Heart left ventricle (tissue), 16 donors: ENCODE measurements around the gene DNAJC17. TPM values are rescaled to one million over a fixed set of nuclear protein-coding genes. Genes with fewer than 3 reads are reported as not detected.

Experiments
- ATAC-seq, 4 donors: fragments of 200-7000 bp; cut with Tn5 transposase; one replicate each; pipeline ENCODE4 v1.9.1; 2020 to 2022; ENCODE audit warnings: moderate library complexity in 4 of 4, mild to moderate bottlenecking in 3 of 4, moderate number of reproducible peaks in 1 of 4
- DNase-seq, 5 donors: peaks; one replicate each; pipeline ENCODE4 v3.0.0-alpha.2; 2020
- H3K27ac ChIP-seq, 12 donors: fragments of 200-600 bp; sonication (generic) in 4 of 12; one replicate each; pipeline versions ENCODE4 v1.5.0 to v1.8.0; 2016 to 2022; ENCODE audit warnings: mild to moderate bottlenecking in 2 of 12
- H3K27me3 ChIP-seq, 9 donors: fragments of 200-600 bp; sonication (generic) in 2 of 9; one replicate each; pipeline versions ENCODE4 v1.5.1 to v1.8.0; 2016 to 2022; ENCODE audit warnings: mild to moderate bottlenecking in 3 of 9
- H3K36me3 ChIP-seq, 9 donors: fragments of 200-600 bp; sonication (generic) in 2 of 9; one replicate each; pipeline versions ENCODE4 v1.5.0 to v1.8.0; 2018 to 2022; ENCODE audit warnings: mild to moderate bottlenecking in 2 of 9
- H3K4me1 ChIP-seq, 12 donors: fragments of 200-600 bp; sonication (generic) in 4 of 12; one replicate each; pipeline versions ENCODE4 v1.5.0 to v1.8.0; 2016 to 2022; ENCODE audit warnings: mild to moderate bottlenecking in 3 of 12
- H3K4me3 ChIP-seq, 12 donors: fragments of 200-600 bp; sonication (generic) in 4 of 12; one replicate each; pipeline versions ENCODE4 v1.5.0 to v1.8.0; 2017 to 2022; ENCODE audit warnings: mild to moderate bottlenecking in 9 of 12, moderate library complexity in 4 of 12
- H3K9me3 ChIP-seq, 12 donors: fragments of 200-600 bp; sonication (generic) in 4 of 12; one replicate each; pipeline versions ENCODE4 v1.5.0 to v1.8.0; 2016 to 2022; ENCODE audit warnings: mild to moderate bottlenecking in 1 of 12
- CTCF ChIP-seq, 12 donors: fragments of 200-600 bp; sonication (generic) in 4 of 12; IDR thresholded peaks; one replicate each; pipeline versions ENCODE4 v1.5.0 to v1.8.0; 2018 to 2022; ENCODE audit warnings: antibody characterized with exemption in 12 of 12, mild to moderate bottlenecking in 5 of 12
- POLR2A ChIP-seq, 2 donors: fragments of 450-650 bp; IDR thresholded peaks; one replicate each; pipeline ENCODE4 v1.6.1; 2017; ENCODE audit warnings: antibody characterized with exemption in 2 of 2, mild to moderate bottlenecking in 2 of 2, moderate library complexity in 2 of 2
- WGBS, 4 donors: extraction: QIAGEN DNeasy Blood & Tissue Kit in 2 of 4; methylation state at CpG; one replicate each; pipeline versions ENCODE4 v1.1.5 to v1.1.7; 2013 to 2018; 5-methylcytosine and 5-hydroxymethylcytosine counted together
- intact Hi-C, 10 donors: fragments of 100-400 bp; cut with DNase I; formaldehyde crosslinking; loops; one replicate each; pipeline versions ENCODE4 v1.11.1 to v1.14.2; 2022
- long read RNA-seq, 3 donors: library from polyadenylated mRNA; unstranded; transcript quantifications; one replicate each; pipeline ENCODE4 v2.0.0, GENCODE V29; 2020 to 2021
- polyA plus RNA-seq, 2 donors: library from polyadenylated mRNA; stranded (reverse); fragments of 200-250 nt; gene quantifications; one replicate each; pipeline ENCODE4 v1.2.3, GENCODE V29; 2013
- total RNA-seq, 9 donors: library from RNA; depleted of rRNA in 2 of 9; stranded (reverse); fragments of >200 nt in 2 of 9; fragmentation: NEBNext Ultra II Directional in 3 of 9; extraction: Animal tissue kit (Norgen Biotek cat#: 25700) in 3 of 9; gene quantifications; one replicate each; pipeline versions ENCODE4 v1.1.0 to v1.2.4, GENCODE V29; 2016 to 2023
- donor health status: ischemic (EF 13 %, LVEDD 7.1; RV severe dilation, severe dysfunction).
- donor health status: healthy with polysubstance abuse.
- donor health status: DM: no; HTN: yes; CAD: no.
- donor health status: DM: no; HTN: no; CAD: no.
- donor health status: ischemic (EF 25% LVEDD 6.9; RV normal size, moderate dysfunction).
- donor health status: ischemic (EF 25% LVEDD 5.7; RV mildly dilated, moderate dysfunction).
- donor health status: healthy.
- donor health status: DM: yes; HTN: yes; CAD: no.
- donor health status: ischemic (EF 35%, LVEDD 5.7; RV mildly dilated, moderate dysfunction).
- donor health status: nonischemic (EF 11% LVEDD 7.7; RV severe dilation, severe dysfunction).
- donor health status: DM: yes; HTN: yes; CAD: no.
- donor health status: PGD.
- donor health status: ischemic (EF 29% LVEDD 5.4; RV normal size, mild dysfunction).
- donor health status: nonischemic (EF 23%, LVEDD 6.1; RV moderate dilation, normal function).

The DNAJC17 gene
- total RNA-seq (10 to 100 TPM in 8 of 9 donors, 1 to 10 TPM in 1; 7.6 to 19.7 (median 14.7) TPM), polyA plus RNA-seq (10 to 100 TPM; 29.1 to 29.9 TPM)
- long read RNA-seq, donor 1, partial matches to known transcripts, result 1 of 10 reads
- long read RNA-seq, donor 1, other reads (novel, unspliced or antisense), result 5 of 10 reads
- long read RNA-seq, donor 2, transcript DNAJC17-201 (11 exons, 3,731 nt), result major isoform, 6 of 9 reads
- long read RNA-seq, donor 2, partial matches to known transcripts, result 0 of 9 reads
- long read RNA-seq, donor 2, other reads (novel, unspliced or antisense), result 3 of 9 reads
- long read RNA-seq, donor 3, partial matches to known transcripts, result 1 of 6 reads
- long read RNA-seq, donor 3, other reads (novel, unspliced or antisense), result 3 of 6 reads

- WGBS, 4 donors, result 0 to 1% (median 1%) methylated on average over 37 to 64 of the region's 64 CpGs
- intact Hi-C loops, result loop anchor here in 5 of 10 donors (1.0 to 5.0 kb wide), 5 partner anchors 40 to 87 kb away; partner anchors contain the start of genes RMDN3 (in 3 of the 5), C15orf62 (in 1 of the 5), GCHFR (in 1 of the 5) and VPS18 (in 1 of the 5)
- ATAC-seq, result peak; percentile 99
Observed at GRCh38 chr15:40807028-40807887, at the start of gene DNAJC17, which contains the start of gene ZFYVE19. TSS of gene DNAJC17 (minus strand) at chr15:40807473. CDS start at chr15:40807446, 27 bp downstream. TSS of gene ZFYVE19 (plus strand) at chr15:40807089. CDS start at chr15:40807590, 501 bp downstream.

DNA sequence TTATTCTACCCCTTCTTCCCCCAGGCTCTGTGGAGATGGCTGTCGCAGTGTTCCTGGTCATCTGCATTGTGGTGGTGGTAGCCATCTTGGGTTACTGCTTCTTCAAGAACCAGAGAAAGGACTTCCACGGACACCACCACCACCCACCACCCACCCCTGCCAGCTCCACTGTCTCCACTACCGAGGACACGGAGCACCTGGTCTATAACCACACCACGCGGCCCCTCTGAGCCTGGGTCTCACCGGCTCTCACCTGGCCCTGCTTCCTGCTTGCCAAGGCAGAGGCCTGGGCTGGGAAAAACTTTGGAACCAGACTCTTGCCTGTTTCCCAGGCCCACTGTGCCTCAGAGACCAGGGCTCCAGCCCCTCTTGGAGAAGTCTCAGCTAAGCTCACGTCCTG, 49.5 kb upstream of the DNAJC17 start:
- ATAC-seq (no peak), DNase-seq (no peak)
- H3K4me1 ChIP-seq, result peaks cover 0 to 11% (median 0%) of the 10 kb centered on the region in 12 donors
- 71 to 78% (median 73%) methylated on average over 7 to 8 of the region's 8 CpGs for WGBS, 4 donors
- no peaks in the 10 kb centered on the region for H3K36me3 ChIP-seq
- intact Hi-C loops, result loop anchor here in 9 of 10 donors (2.0 to 10.0 kb wide), 8 partner anchors 36 to 331 kb away; partner anchors contain the start of gene VPS18 (in 4 of the 9)
- TF ChIP-seq CTCF (IDR thresholded peaks at IDR 0.05) (no peak), POLR2A (IDR thresholded peaks at IDR 0.05) (no peak)
- H3K4me3 ChIP-seq, result no peak overlapping the region
- H3K27me3 ChIP-seq, result peaks cover 0 to 20% (median 0%) of the 10 kb centered on the region in 9 donors
- no peak overlapping the region for H3K27ac ChIP-seq
- no peaks in the 10 kb centered on the region for H3K9me3 ChIP-seq

More at GRCh38 chr15:40807028-40807887, at the start of gene DNAJC17, which contains the start of gene ZFYVE19:
- Histone ChIP-seq H3K9me3 (no peaks in the 10 kb centered on the region), H3K27me3 (no peaks in the 10 kb centered on the region), H3K4me3 (peak within 1 kb of the TSS; percentile 71 to 98 (median 87)), H3K27ac (peak within 1 kb of the TSS; percentile 87 to 98 (median 96)), H3K36me3 (peaks cover 0 to 26% (median 14%) of the 10 kb centered on the region in 9 donors), H3K4me1 (peaks cover 0 to 40% (median 18%) of the 10 kb centered on the region in 12 donors)
- peak in 3 of 12 donors; percentile 7 to 19 (median 10) for TF ChIP-seq CTCF (IDR thresholded peaks at IDR 0.05)
- peak in 1 of 2 donors; percentile 66 for TF ChIP-seq POLR2A (IDR thresholded peaks at IDR 0.05)
- peak; percentile 97 to 99 (median 98) for DNase-seq

DNA sequence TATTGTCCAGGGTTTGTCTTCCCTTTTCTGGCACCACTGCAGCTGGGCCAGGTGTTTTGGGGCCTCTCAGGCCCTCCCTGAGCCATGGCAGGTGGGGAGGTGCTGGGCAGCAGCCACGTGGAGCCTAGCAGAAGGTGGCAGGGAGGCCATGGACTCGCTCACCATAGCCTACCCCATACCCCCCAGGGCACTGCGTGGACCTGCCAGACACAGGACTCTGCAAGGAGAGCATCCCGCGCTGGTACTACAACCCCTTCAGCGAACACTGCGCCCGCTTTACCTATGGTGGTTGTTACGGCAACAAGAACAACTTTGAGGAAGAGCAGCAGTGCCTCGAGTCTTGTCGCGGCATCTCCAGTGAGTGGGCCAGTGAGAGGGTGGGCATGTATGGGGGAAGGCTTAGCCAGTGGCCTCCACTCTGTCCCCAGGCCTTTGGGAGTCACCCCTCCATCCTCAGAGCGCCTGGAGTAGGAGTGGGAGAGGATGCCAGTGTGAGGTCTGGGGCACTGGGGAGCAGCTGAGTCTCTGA, 48.5 kb upstream of the DNAJC17 start:
- Histone ChIP-seq H3K4me1 (peaks cover 0 to 11% (median 0%) of the 10 kb centered on the region in 12 donors), H3K4me3 (no peak overlapping the region), H3K27me3 (peaks cover 0 to 20% (median 0%) of the 10 kb centered on the region in 9 donors), H3K27ac (no peak overlapping the region), H3K9me3 (no peaks in the 10 kb centered on the region), H3K36me3 (no peaks in the 10 kb centered on the region)
- intact Hi-C loops, result loop anchor here in 9 of 10 donors (2.0 to 10.0 kb wide), 8 partner anchors 37 to 332 kb away; partner anchors contain the start of gene VPS18 (in 4 of the 9)
- DNase-seq, result no peak
- ATAC-seq, result no peak
- 70 to 87% (median 85%) methylated on average over 5 to 13 of the region's 13 CpGs for WGBS, 4 donors
- TF ChIP-seq POLR2A (IDR thresholded peaks at IDR 0.05) (no peak), CTCF (IDR thresholded peaks at IDR 0.05) (no peak)
